Left lung (tissue), 10 donors: ENCODE measurements around the gene TRAF3. TPM values are rescaled to one million over a fixed set of nuclear protein-coding genes. Genes with fewer than 3 reads are reported as not detected.
"Not testable (repeated sequence)": the region's sequence is repeated elsewhere in the genome, so short reads cannot be mapped to it uniquely, and the experiment has no call there.

Experiments
- ATAC-seq: fragments of 200-7000 bp; cut with Tn5 transposase; one replicate; pipeline ENCODE4 v1.9.1; 2020; ENCODE audit warnings: moderate library complexity
- DNase-seq, 4 donors: peaks; one replicate each; pipeline ENCODE4 v3.0.0-alpha.2; 2013 to 2020
- H3K27ac ChIP-seq, 2 donors: fragments of 200-600 bp; sonication (generic) in 1 of 2; one replicate each; pipeline versions ENCODE4 v1.5.0 to v1.8.0; 2020 to 2021
- H3K27me3 ChIP-seq, 2 donors: fragments of 200-600 bp; sonication (generic) in 1 of 2; one replicate each; pipeline versions ENCODE4 v1.5.0 to v1.8.0; 2020 to 2021
- H3K36me3 ChIP-seq, 2 donors: fragments of 200-600 bp; sonication (generic) in 1 of 2; one replicate each; pipeline versions ENCODE4 v1.5.0 to v1.8.0; 2020 to 2021
- H3K4me1 ChIP-seq, 2 donors: fragments of 200-600 bp; one replicate each; pipeline ENCODE4 v1.8.0; 2021
- H3K4me3 ChIP-seq, 2 donors: fragments of 200-600 bp; sonication (generic) in 1 of 2; one replicate each; pipeline versions ENCODE4 v1.5.0 to v1.8.0; 2020 to 2021; ENCODE audit warnings: mild to moderate bottlenecking in 1 of 2
- H3K9me3 ChIP-seq, 2 donors: fragments of 200-600 bp; sonication (generic) in 1 of 2; one replicate each; pipeline versions ENCODE4 v1.5.0 to v1.8.0; 2020 to 2021
- intact Hi-C, 2 donors: fragments of 100-400 bp; cut with DNase I; formaldehyde crosslinking; loops; one replicate each; pipeline versions ENCODE4 v1.11.2 to v1.14.2; 2022
- polyA plus RNA-seq, 6 donors: library from polyadenylated mRNA; unstranded; fragments of 120-200 nt; gene quantifications; one replicate each; pipeline ENCODE4 v1.2.1, GENCODE V29; 2013; ENCODE audit not compliant: insufficient read length in 6 of 6
- total RNA-seq, 2 donors: library from RNA; stranded (reverse); fragmentation: NEBNext Ultra II Directional; extraction: Animal tissue kit (Norgen Biotek cat#: 25700); gene quantifications; one replicate each; pipeline ENCODE4 v1.2.1, GENCODE V29; 2021
- TF ChIP-seq, protein P1 (sequence below), 2 donors: fragments of 200-600 bp; sonication (generic) in 1 of 2; IDR thresholded peaks; one replicate each; pipeline versions ENCODE4 v1.5.0 to v1.8.0; 2021; ENCODE audit warnings: antibody characterized with exemption in 2 of 2
- donor health status: DM: no; HTN: yes; CAD: no.
- donor health status: DM: no; HTN: no; CAD: no.

Gene TRAF3
- total and polyA plus RNA-seq, 8 donors = 10.9 to 25.1 (median 13.1) TPM

DNA sequence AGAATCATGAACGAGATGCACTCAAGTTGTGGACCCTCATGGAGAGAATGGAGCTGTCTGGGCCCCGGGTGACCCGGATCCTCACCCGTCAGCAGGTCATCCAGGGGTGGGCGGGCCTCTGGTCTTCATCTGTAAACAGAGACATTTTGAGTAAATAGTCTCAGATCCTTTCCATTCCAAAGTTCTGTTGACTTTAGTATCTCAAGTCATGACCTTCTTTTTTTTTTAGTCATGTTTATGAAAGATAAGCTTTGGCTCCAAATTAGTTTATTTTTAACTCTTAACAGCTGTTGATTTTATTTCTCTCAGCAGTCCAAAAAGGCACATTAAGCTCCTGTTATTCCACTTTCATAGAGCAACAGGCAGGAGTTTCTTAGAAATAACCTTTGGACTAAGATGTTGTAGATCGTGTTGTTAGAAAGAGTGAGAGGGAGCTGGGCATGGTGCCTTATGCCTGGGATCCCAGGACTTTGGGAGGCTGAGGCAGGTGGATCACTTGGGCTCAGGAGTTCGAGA lies 96.4 kb downstream of the TRAF3 start:
- intact Hi-C loops = no loop called here
- Histone ChIP-seq H3K27ac (no peak overlapping the region), H3K4me3 (no peak overlapping the region), H3K9me3 (no peaks in the 10 kb centered on the region), H3K4me1 (peaks cover 0 to 6% of the 10 kb centered on the region in 2 donors), H3K27me3 (no peaks in the 10 kb centered on the region), H3K36me3 (peaks cover 0 to 82% of the 10 kb centered on the region in 2 donors)
- TF ChIP-seq, protein P1, sequence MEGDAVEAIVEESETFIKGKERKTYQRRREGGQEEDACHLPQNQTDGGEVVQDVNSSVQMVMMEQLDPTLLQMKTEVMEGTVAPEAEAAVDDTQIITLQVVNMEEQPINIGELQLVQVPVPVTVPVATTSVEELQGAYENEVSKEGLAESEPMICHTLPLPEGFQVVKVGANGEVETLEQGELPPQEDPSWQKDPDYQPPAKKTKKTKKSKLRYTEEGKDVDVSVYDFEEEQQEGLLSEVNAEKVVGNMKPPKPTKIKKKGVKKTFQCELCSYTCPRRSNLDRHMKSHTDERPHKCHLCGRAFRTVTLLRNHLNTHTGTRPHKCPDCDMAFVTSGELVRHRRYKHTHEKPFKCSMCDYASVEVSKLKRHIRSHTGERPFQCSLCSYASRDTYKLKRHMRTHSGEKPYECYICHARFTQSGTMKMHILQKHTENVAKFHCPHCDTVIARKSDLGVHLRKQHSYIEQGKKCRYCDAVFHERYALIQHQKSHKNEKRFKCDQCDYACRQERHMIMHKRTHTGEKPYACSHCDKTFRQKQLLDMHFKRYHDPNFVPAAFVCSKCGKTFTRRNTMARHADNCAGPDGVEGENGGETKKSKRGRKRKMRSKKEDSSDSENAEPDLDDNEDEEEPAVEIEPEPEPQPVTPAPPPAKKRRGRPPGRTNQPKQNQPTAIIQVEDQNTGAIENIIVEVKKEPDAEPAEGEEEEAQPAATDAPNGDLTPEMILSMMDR (IDR thresholded peaks at IDR 0.05) = no peak
- DNase-seq (no peak), ATAC-seq (no peak)

DNA sequence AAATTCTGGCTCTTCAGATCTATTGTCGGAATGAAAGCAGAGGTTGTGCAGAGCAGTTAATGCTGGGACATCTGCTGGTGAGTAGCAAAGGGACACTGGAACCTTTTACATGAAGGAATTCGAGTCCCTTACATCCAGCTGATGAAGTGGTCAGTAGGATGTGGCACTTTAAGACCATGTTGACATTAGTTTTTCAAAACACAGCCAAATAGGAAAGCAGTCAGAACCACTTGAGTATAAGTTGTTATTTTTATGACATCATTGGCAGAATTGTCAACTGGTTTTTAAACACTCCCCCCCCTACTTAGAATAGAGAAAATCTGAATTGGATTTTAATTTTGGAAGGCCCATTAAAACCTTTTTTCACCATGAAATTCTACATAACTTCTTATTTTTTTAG lies 98.4 kb downstream of the TRAF3 start:
- intact Hi-C loops = no loop called here

GRCh38 chr14:102877511-102877910 lies 100.3 kb downstream of the TRAF3 start:
- intact Hi-C loops, H3K4me3 ChIP-seq, DNase-seq, ATAC-seq, H3K9me3 ChIP-seq, H3K27ac ChIP-seq, H3K27me3 ChIP-seq, H3K4me1 ChIP-seq: not testable (repeated sequence)
- peaks cover 0 to 79% of the 10 kb centered on the region in 2 donors for H3K36me3 ChIP-seq

More for the DNA sequence above, 98.4 kb downstream of the TRAF3 start:
- TF ChIP-seq, protein P1 (IDR thresholded peaks at IDR 0.05) = no peak
- peak in 1 of 4 donors; percentile 25 for DNase-seq
- Histone ChIP-seq H3K4me3 (no peak overlapping the region), H3K4me1 (peaks cover 0 to 5% of the 10 kb centered on the region in 2 donors), H3K36me3 (peaks cover 0 to 86% of the 10 kb centered on the region in 2 donors), H3K9me3 (no peaks in the 10 kb centered on the region), H3K27me3 (no peaks in the 10 kb centered on the region), H3K27ac (no peak overlapping the region)
- peak; percentile 67 for ATAC-seq

GRCh38 chr14:102878174-102878969 lies 101.1 kb downstream of the TRAF3 start:
- no peak overlapping the region for H3K4me3 ChIP-seq
- H3K4me1 ChIP-seq = peaks cover 0 to 5% of the 10 kb centered on the region in 2 donors
- H3K9me3 ChIP-seq = no peaks in the 10 kb centered on the region
- intact Hi-C loops = no loop called here
- no peak overlapping the region for H3K27ac ChIP-seq
- H3K36me3 ChIP-seq = peaks cover 0 to 77% of the 10 kb centered on the region in 2 donors
- no peak for DNase-seq
- no peaks in the 10 kb centered on the region for H3K27me3 ChIP-seq
- TF ChIP-seq, protein P1 (IDR thresholded peaks at IDR 0.05) = no peak
- peak; percentile 62 for ATAC-seq

GRCh38 chr14:102878970-102879460 lies 101.8 kb downstream of the TRAF3 start:
- H3K27ac ChIP-seq = no peak overlapping the region
- H3K36me3 ChIP-seq = peaks cover 0 to 77% of the 10 kb centered on the region in 2 donors
- H3K4me3 ChIP-seq = no peak overlapping the region
- ATAC-seq (peak; percentile 78), DNase-seq (peak in 1 of 4 donors; percentile 45)
- H3K9me3 ChIP-seq = no peaks in the 10 kb centered on the region
- TF ChIP-seq, protein P1 (IDR thresholded peaks at IDR 0.05) = no peak
- intact Hi-C loops = no loop called here
- peaks cover 0 to 5% of the 10 kb centered on the region in 2 donors for H3K4me1 ChIP-seq
- H3K27me3 ChIP-seq = no peaks in the 10 kb centered on the region
